ENCODE measurements around the gene CATSPERE.
"Not testable (repeated sequence)": the region's sequence is repeated elsewhere in the genome, so short reads cannot be mapped to it uniquely, and the experiment has no call there.

CATSPERE gene

GRCh38 chr1:244536316-244536715, 75.2 kb downstream of the CATSPERE start:
- no peak overlapping the region for H3K4me3 ChIP-seq (ENCODE audit: low read length)
- DNase-seq (ENCODE audit: low read depth): no peak
- TF ChIP-seq CTCF (IDR thresholded peaks at IDR 0.05; ENCODE audit: insufficient read depth, low read depth, low read length, missing control alignments): no peak

GRCh38 chr1:244545511-244545910, 84.4 kb downstream of the CATSPERE start:
- H3K4me3 ChIP-seq (ENCODE audit: low read length): no peak overlapping the region
- no peak for TF ChIP-seq CTCF (IDR thresholded peaks at IDR 0.05; ENCODE audit: insufficient read depth, low read depth, low read length, missing control alignments)
- DNase-seq (ENCODE audit: low read depth): no peak

- TF ChIP-seq CTCF (IDR thresholded peaks at IDR 0.05; ENCODE audit: insufficient read depth, low read depth, low read length, missing control alignments): no peak
- no peak overlapping the region for H3K4me3 ChIP-seq (ENCODE audit: low read length)
- DNase-seq (ENCODE audit: low read depth): peak; percentile 4
Measured at GRCh38 chr1:244548558-244549115, 87.6 kb downstream of the CATSPERE start.

- no peak for TF ChIP-seq CTCF (IDR thresholded peaks at IDR 0.05; ENCODE audit: insufficient read depth, low read depth, low read length, missing control alignments)
- DNase-seq (ENCODE audit: low read depth): peak; percentile 6
- H3K4me3 ChIP-seq (ENCODE audit: low read length): no peak overlapping the region
Measured at GRCh38 chr1:244552336-244552735, 91.3 kb downstream of the CATSPERE start.

GRCh38 chr1:244556263-244556662, 95.2 kb downstream of the CATSPERE start:
- DNase-seq (ENCODE audit: low read depth): no peak

GRCh38 chr1:244557565-244557964, 96.5 kb downstream of the CATSPERE start:
- no peak for TF ChIP-seq CTCF (IDR thresholded peaks at IDR 0.05; ENCODE audit: insufficient read depth, low read depth, low read length, missing control alignments)
- no peak for DNase-seq (ENCODE audit: low read depth)

More at GRCh38 chr1:244556263-244556662, 95.2 kb downstream of the CATSPERE start:
- TF ChIP-seq CTCF (IDR thresholded peaks at IDR 0.05; ENCODE audit: insufficient read depth, low read depth, low read length, missing control alignments): no peak
- no peak overlapping the region for H3K4me3 ChIP-seq (ENCODE audit: low read length)

GRCh38 chr1:244559561-244559960, 98.5 kb downstream of the CATSPERE start:
- no peak for DNase-seq (ENCODE audit: low read depth)
- TF ChIP-seq CTCF (IDR thresholded peaks at IDR 0.05; ENCODE audit: insufficient read depth, low read depth, low read length, missing control alignments): no peak
- no peak overlapping the region for H3K4me3 ChIP-seq (ENCODE audit: low read length)

More at GRCh38 chr1:244557565-244557964, 96.5 kb downstream of the CATSPERE start:
- H3K4me3 ChIP-seq (ENCODE audit: low read length): no peak overlapping the region

- not testable (repeated sequence) for DNase-seq (ENCODE audit: low read depth); H3K4me3 ChIP-seq (ENCODE audit: low read length)
Measured at GRCh38 chr1:244562877-244563276, 101.8 kb downstream of the CATSPERE start.
